Fibroblast of lung (primary cell): ENCODE results near the gene VTI1A. TPM values are rescaled to one million over a fixed set of nuclear protein-coding genes. Genes with fewer than 3 reads are reported as not detected.

Source experiments
- DNase-seq, 2 donors: peaks; one replicate each; pipeline versions ENCODE4 v3.0.0 to v3.0.0-alpha.2; 2010; ENCODE audit warnings: low read depth in 2 of 2
- H2AFZ ChIP-seq: 2 replicates; pipeline ENCODE4 v1.5.1; 2012; ENCODE audit warnings: low read length, control low read depth, inconsistent platforms
- H3K27ac ChIP-seq: 2 replicates; pipeline ENCODE4 v1.5.1; 2011; ENCODE audit warnings: low read length, control low read depth; ENCODE audit not compliant: insufficient read depth
- H3K27me3 ChIP-seq: 2 replicates; pipeline ENCODE4 v1.5.1; 2011; ENCODE audit warnings: mild to moderate bottlenecking, low read length; ENCODE audit not compliant: control insufficient read depth, insufficient read depth
- H3K36me3 ChIP-seq: 2 replicates; pipeline ENCODE4 v1.5.1; 2011; ENCODE audit warnings: low read length; ENCODE audit not compliant: control insufficient read depth, insufficient read depth
- H3K4me1 ChIP-seq: 2 replicates; pipeline ENCODE4 v1.5.1; 2011; ENCODE audit warnings: low read length; ENCODE audit not compliant: control insufficient read depth, insufficient read depth; ENCODE audit errors: extremely low read depth
- H3K4me2 ChIP-seq: 2 replicates; pipeline ENCODE4 v1.5.1; 2011; ENCODE audit warnings: low read length, control low read depth; ENCODE audit not compliant: insufficient read depth; ENCODE audit errors: extremely low read depth
- H3K4me3 ChIP-seq, 4 experiments: fragments of 200-600 bp in 1 of 4; sonication (generic) in 1 of 4; replicated peaks in 1 of 4; 2 replicates each; pipeline ENCODE4 v1.5.1; 2011 to 2016; ENCODE audit warnings: low read length in 4 of 4, low read depth in 3 of 4, mild to moderate bottlenecking in 3 of 4, control low read depth in 2 of 4, inconsistent platforms in 1 of 4, mixed read lengths in 1 of 4; ENCODE audit not compliant: insufficient read depth in 1 of 4; ENCODE audit errors: control extremely low read depth in 1 of 4
- H3K79me2 ChIP-seq: 2 replicates; pipeline ENCODE4 v1.5.1; 2012; ENCODE audit warnings: mild to moderate bottlenecking, low read length, inconsistent platforms; ENCODE audit not compliant: control insufficient read depth, insufficient read depth
- H3K9ac ChIP-seq: 2 replicates; pipeline ENCODE4 v1.5.1; 2011; ENCODE audit warnings: mild to moderate bottlenecking, low read length, control low read depth; ENCODE audit not compliant: insufficient read depth
- H3K9me3 ChIP-seq: 2 replicates; pipeline ENCODE4 v1.5.1; 2012; ENCODE audit warnings: low read depth, low read length; ENCODE audit not compliant: control insufficient read depth, insufficient read depth
- H4K20me1 ChIP-seq: 2 replicates; pipeline ENCODE4 v1.5.1; 2011; ENCODE audit warnings: low read length; ENCODE audit not compliant: control insufficient read depth, insufficient read depth; ENCODE audit errors: extremely low read depth
- CTCF ChIP-seq, 2 donors: IDR thresholded peaks in 1 of 2; conservative IDR thresholded peaks in 1 of 2; 1 replicate in 1 of 2; 2 replicates in 1 of 2; pipeline ENCODE4 v1.5.1; 2011 to 2012; ENCODE audit warnings: low read length in 2 of 2, control low read depth in 1 of 2, inconsistent platforms in 1 of 2, low read depth in 1 of 2, mild to moderate bottlenecking in 1 of 2
- EZH2 ChIP-seq: IDR thresholded peaks from 2 replicates; pipeline ENCODE4 v1.5.1; 2012; ENCODE audit warnings: low read length, control low read depth, mild to moderate bottlenecking; ENCODE audit errors: missing control alignments
- polyA plus RNA-seq, 2 donors: library from polyadenylated mRNA; depleted of rRNA in 1 of 2; stranded (reverse) in 1 of 2; unstranded in 1 of 2; fragments of >200 nt; gene quantifications; 2 replicates each; pipeline ENCODE4 v1.2.1, GENCODE V29; 2011 to 2012; ENCODE audit warnings: missing spikeins in 1 of 2
- total RNA-seq: library from RNA; depleted of rRNA; stranded (reverse); fragments of >200 nt; gene quantifications from 2 replicates; pipeline ENCODE4 v1.2.1, GENCODE V29; 2014

VTI1A gene
- total and polyA plus RNA-seq, 2 donors (not counting 1 experiment from before 2014, with no cell fraction given): 19.1 to 30.9 TPM

- Histone ChIP-seq H3K79me2 (no peaks in the 10 kb centered on the region), H3K9ac (no peak overlapping the region), H2AFZ (no peak overlapping the region), H3K4me2 (no peak overlapping the region), H3K27me3 (no peaks in the 10 kb centered on the region), H3K9me3 (no peaks in the 10 kb centered on the region), H3K4me3 (no peak overlapping the region), H3K27ac (no peak overlapping the region), H3K36me3 (no peaks in the 10 kb centered on the region), H3K4me1 (no peaks in the 10 kb centered on the region), H4K20me1 (no peaks in the 10 kb centered on the region)
- DNase-seq: peak; percentile 68 to 97
- TF ChIP-seq CTCF (conservative IDR thresholded peaks at IDR 0.05 in 1 of 2, IDR thresholded peaks at IDR 0.05 in 1 of 2; ENCODE audit: low read depth in 1 of 2, low read length in 2 of 2): no peak
These were observed 317.0 kb downstream of the VTI1A start for GRCh38 chr10:112763916-112764520.

- Histone ChIP-seq H3K79me2 (no peaks in the 10 kb centered on the region), H2AFZ (no peak overlapping the region), H3K9me3 (no peaks in the 10 kb centered on the region), H3K4me1 (no peaks in the 10 kb centered on the region), H3K27ac (no peak overlapping the region), H3K9ac (no peak overlapping the region), H3K36me3 (no peaks in the 10 kb centered on the region), H3K4me3 (no peak overlapping the region), H3K4me2 (no peak overlapping the region), H3K27me3 (no peaks in the 10 kb centered on the region), H4K20me1 (no peaks in the 10 kb centered on the region)
- no peak for TF ChIP-seq EZH2
- no peak for TF ChIP-seq CTCF (conservative IDR thresholded peaks at IDR 0.05 in 1 of 2, IDR thresholded peaks at IDR 0.05 in 1 of 2; ENCODE audit: low read depth in 1 of 2, low read length in 2 of 2)
- DNase-seq: no peak
These were observed 318.8 kb downstream of the VTI1A start for GRCh38 chr10:112765717-112766235.

- Histone ChIP-seq H3K4me3 (no peak overlapping the region), H4K20me1 (no peaks in the 10 kb centered on the region), H3K27ac (no peak overlapping the region), H3K9me3 (no peaks in the 10 kb centered on the region), H3K36me3 (no peaks in the 10 kb centered on the region), H3K79me2 (no peaks in the 10 kb centered on the region), H3K4me2 (no peak overlapping the region), H3K4me1 (no peaks in the 10 kb centered on the region), H2AFZ (no peak overlapping the region), H3K9ac (no peak overlapping the region), H3K27me3 (no peaks in the 10 kb centered on the region)
- TF ChIP-seq EZH2: no peak
- no peak for DNase-seq
These were observed 319.6 kb downstream of the VTI1A start for GRCh38 chr10:112766636-112767035.
